Fibroblast of mammary gland (primary cell): Measurements from ENCODE around the gene GDF10.

Experiments used
- DNase-seq: peaks from one replicate; pipeline ENCODE4 v3.0.0-alpha.2; 2010; ENCODE audit warnings: low read depth
- H3K4me3 ChIP-seq: 2 replicates; pipeline ENCODE4 v1.5.1; 2011; ENCODE audit warnings: low read depth, mild to moderate bottlenecking, low read length, moderate library complexity; ENCODE audit not compliant: control insufficient read depth
- TF ChIP-seq, protein P1 (sequence below): conservative IDR thresholded peaks from 2 replicates; pipeline ENCODE4 v1.5.1; 2011; ENCODE audit warnings: low read depth, low read length, inconsistent platforms; ENCODE audit not compliant: control insufficient read depth, insufficient read depth

Gene GDF10

DNA sequence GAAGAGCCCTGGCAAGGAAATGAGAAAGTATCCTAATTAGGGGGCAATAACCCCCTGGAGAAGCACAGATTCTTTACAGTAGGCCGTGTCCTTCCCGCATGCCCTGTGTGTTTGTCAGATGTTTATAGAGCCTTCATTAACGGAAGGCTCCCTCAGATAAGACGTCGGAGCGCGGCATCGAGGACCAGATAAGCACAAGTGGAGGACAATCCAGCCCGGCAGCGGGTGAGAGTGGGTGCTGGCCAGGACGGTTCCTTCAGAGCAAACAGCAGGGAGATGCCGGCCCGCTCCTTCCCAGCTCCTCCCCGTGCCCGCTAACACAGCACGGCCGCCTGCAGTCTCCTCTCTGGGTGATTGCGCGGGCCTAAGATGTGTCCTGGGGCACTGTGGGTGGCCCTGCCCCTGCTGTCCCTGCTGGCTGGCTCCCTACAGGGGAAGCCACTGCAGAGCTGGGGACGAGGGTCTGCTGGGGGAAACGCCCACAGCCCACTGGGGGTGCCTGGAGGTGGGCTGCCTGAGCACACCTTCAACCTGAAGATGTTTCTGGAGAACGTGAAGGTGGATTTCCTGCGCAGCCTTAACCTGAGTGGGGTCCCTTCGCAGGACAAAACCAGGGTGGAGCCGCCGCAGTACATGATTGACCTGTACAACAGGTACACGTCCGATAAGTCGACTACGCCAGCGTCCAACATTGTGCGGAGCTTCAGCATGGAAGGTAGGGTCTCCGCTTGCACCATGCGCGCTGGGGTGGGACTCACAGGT is 22.5 kb downstream of the GDF10 start, which contains the start of gene GDF2:
TSS of gene GDF2 (plus strand) at position 155 of the 762 bp plus-strand sequence. CDS start at position 370, 215 bp downstream.
- no peak for DNase-seq
- TF ChIP-seq, protein P1, sequence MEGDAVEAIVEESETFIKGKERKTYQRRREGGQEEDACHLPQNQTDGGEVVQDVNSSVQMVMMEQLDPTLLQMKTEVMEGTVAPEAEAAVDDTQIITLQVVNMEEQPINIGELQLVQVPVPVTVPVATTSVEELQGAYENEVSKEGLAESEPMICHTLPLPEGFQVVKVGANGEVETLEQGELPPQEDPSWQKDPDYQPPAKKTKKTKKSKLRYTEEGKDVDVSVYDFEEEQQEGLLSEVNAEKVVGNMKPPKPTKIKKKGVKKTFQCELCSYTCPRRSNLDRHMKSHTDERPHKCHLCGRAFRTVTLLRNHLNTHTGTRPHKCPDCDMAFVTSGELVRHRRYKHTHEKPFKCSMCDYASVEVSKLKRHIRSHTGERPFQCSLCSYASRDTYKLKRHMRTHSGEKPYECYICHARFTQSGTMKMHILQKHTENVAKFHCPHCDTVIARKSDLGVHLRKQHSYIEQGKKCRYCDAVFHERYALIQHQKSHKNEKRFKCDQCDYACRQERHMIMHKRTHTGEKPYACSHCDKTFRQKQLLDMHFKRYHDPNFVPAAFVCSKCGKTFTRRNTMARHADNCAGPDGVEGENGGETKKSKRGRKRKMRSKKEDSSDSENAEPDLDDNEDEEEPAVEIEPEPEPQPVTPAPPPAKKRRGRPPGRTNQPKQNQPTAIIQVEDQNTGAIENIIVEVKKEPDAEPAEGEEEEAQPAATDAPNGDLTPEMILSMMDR: no peak
- no peak within 1 kb of the TSS for H3K4me3 ChIP-seq

DNA sequence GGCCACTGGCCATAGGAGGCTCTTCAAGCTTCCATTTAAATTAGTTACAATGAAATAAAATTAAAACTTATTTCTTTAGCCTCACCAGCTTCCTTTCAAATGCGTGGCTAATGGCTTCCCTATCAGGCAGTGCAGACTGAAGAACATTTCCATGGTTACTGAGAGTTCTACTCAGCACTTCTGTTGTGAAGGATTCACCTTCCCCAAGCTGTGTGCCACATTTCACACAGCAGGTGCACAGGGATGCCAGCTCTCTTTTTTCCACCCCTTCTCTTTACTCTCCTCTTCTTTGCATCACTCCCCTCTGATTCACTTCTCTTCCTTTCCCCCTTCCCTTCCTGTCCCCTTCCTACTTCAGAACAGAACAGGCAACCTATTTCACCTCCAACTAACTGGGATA is 23.1 kb downstream of the GDF10 start:
- H3K4me3 ChIP-seq: no peak overlapping the region
- no peak for DNase-seq
- TF ChIP-seq, protein P1: no peak

- TF ChIP-seq, protein P1: no peak
- no peak for DNase-seq
- no peak overlapping the region for H3K4me3 ChIP-seq
Observed at GRCh38 chr10:47323636-47324296, 23.8 kb downstream of the GDF10 start.

DNA sequence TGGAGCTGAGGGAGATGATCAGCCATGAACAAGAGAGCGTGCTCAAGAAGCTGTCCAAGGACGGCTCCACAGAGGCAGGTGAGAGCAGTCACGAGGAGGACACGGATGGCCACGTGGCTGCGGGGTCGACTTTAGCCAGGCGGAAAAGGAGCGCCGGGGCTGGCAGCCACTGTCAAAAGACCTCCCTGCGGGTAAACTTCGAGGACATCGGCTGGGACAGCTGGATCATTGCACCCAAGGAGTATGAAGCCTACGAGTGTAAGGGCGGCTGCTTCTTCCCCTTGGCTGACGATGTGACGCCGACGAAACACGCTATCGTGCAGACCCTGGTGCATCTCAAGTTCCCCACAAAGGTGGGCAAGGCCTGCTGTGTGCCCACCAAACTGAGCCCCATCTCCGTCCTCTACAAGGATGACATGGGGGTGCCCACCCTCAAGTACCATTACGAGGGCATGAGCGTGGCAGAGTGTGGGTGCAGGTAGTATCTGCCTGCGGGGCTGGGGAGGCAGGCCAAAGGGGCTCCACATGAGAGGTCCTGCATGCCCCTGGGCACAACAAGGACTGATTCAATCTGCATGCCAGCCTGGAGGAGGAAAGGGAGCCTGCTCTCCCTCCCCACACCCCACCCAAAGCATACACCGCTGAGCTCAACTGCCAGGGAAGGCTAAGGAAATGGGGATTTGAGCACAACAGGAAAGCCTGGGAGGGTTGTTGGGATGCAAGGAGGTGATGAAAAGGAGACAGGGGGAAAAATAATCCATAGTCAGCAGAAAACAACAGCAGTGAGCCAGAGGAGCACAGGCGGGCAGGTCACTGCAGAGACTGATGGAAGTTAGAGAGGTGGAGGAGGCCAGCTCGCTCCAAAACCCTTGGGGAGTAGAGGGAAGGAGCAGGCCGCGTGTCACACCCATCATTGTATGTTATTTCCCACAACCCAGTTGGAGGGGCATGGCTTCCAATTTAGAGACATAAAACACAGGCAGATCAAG is 25.6 kb downstream of the GDF10 start:
- TF ChIP-seq, protein P1: no peak
- DNase-seq: no peak
- no peak overlapping the region for H3K4me3 ChIP-seq

DNA sequence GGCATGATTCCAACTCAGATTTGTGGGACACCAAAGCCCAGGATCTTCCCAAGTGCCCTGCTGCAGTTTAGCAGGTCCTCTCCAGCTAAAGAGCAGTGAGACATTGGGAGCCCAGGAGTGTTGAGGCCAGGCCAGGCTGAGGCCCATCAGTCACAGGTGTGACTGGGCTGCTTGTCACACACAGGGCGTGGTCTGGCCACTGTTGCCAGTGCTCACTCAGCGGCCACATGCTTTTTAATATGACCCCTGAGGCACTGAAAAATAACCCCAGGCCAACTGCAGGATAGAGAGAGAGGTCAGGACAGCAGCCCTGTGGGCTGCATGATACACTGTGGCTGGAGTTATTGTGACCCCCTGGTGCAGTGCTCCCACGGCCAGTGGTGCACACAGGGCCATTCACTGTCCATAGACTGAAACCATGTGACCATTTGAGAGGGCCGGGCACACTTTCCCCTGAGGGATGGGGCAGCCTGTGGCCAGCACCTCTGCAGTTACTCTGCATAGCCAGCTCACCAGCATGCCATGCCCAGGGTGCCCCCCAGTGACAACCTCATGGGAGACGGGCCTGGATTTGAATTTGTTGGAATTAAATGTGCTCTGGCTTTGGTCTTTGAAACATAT is 26.4 kb downstream of the GDF10 start:
- TF ChIP-seq, protein P1: no peak
- no peak for DNase-seq
- H3K4me3 ChIP-seq: no peak overlapping the region

DNA sequence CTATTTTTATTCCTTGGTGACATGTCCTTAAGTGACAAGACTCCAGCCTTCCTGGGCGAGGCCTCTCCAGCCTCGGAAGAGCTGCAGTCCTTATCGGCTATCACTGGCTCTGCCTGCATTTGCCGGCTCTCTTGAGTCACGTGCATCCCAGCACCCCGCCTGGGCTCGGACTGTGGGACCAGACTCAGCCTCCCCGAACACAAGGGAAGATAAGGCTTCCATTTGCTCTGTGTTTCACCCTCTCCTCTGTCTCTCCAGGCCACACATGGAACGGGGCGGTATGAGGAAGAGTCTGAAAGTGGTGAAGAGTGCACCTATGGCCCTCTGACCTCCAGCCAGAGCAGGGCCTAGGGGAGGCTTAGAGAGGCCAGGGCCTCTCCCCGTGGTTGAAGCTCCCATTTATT is 26.9 kb downstream of the GDF10 start:
- TF ChIP-seq, protein P1: no peak
- no peak overlapping the region for H3K4me3 ChIP-seq
- no peak for DNase-seq
